Measurements from ENCODE around the gene MAPRE3.

DNA sequence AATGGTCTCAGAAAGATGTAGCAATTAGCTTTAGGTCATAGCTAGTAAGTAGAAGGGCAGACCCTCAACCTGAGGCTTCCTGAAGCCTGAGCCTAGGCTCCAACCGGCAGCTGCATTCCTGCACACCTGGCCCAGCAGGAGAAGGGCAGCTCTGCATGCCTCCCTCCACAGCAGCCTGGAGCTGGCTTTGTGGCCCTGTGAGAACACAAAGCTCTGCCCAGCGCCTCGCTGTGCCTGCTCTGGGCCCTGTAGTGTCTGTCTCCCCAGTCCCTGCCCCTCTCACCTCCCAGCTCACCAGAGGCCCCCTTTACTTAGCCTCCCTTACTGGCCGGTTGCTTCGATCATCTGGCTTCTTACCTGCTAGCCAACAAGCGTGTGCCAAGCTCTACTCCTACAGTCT, 69.0 kb downstream of the MAPRE3 start:
- no peak for TF ChIP-seq RARB (CRISPR knock-in tag; IDR thresholded peaks at IDR 0.05)
- no peak for TF ChIP-seq ISL1 (CRISPR knock-in tag; IDR thresholded peaks at IDR 0.05)
- TF ChIP-seq, protein P1, sequence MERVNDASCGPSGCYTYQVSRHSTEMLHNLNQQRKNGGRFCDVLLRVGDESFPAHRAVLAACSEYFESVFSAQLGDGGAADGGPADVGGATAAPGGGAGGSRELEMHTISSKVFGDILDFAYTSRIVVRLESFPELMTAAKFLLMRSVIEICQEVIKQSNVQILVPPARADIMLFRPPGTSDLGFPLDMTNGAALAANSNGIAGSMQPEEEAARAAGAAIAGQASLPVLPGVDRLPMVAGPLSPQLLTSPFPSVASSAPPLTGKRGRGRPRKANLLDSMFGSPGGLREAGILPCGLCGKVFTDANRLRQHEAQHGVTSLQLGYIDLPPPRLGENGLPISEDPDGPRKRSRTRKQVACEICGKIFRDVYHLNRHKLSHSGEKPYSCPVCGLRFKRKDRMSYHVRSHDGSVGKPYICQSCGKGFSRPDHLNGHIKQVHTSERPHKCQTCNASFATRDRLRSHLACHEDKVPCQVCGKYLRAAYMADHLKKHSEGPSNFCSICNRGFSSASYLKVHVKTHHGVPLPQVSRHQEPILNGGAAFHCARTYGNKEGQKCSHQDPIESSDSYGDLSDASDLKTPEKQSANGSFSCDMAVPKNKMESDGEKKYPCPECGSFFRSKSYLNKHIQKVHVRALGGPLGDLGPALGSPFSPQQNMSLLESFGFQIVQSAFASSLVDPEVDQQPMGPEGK (CRISPR knock-in tag; IDR thresholded peaks at IDR 0.05; ENCODE audit: borderline replicate concordance), result no peak
- TF ChIP-seq ARNTL (CRISPR knock-in tag; IDR thresholded peaks at IDR 0.05; ENCODE audit: borderline replicate concordance, low read depth), result no peak
- no peak for TF ChIP-seq OSR1 (CRISPR knock-in tag; IDR thresholded peaks at IDR 0.05)
- no peak for TF ChIP-seq GLIS3 (CRISPR knock-in tag; IDR thresholded peaks at IDR 0.05)
- TF ChIP-seq TCF4 (CRISPR knock-in tag; IDR thresholded peaks at IDR 0.05; ENCODE audit: borderline replicate concordance), result no peak
- TF ChIP-seq ZNF8 (CRISPR knock-in tag; IDR thresholded peaks at IDR 0.05), result no peak
- TF ChIP-seq, protein P2, sequence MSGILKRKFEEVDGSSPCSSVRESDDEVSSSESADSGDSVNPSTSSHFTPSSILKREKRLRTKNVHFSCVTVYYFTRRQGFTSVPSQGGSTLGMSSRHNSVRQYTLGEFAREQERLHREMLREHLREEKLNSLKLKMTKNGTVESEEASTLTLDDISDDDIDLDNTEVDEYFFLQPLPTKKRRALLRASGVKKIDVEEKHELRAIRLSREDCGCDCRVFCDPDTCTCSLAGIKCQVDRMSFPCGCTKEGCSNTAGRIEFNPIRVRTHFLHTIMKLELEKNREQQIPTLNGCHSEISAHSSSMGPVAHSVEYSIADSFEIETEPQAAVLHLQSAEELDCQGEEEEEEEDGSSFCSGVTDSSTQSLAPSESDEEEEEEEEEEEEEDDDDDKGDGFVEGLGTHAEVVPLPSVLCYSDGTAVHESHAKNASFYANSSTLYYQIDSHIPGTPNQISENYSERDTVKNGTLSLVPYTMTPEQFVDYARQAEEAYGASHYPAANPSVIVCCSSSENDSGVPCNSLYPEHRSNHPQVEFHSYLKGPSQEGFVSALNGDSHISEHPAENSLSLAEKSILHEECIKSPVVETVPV (CRISPR knock-in tag; IDR thresholded peaks at IDR 0.05), result no peak
- TF ChIP-seq, protein P3, sequence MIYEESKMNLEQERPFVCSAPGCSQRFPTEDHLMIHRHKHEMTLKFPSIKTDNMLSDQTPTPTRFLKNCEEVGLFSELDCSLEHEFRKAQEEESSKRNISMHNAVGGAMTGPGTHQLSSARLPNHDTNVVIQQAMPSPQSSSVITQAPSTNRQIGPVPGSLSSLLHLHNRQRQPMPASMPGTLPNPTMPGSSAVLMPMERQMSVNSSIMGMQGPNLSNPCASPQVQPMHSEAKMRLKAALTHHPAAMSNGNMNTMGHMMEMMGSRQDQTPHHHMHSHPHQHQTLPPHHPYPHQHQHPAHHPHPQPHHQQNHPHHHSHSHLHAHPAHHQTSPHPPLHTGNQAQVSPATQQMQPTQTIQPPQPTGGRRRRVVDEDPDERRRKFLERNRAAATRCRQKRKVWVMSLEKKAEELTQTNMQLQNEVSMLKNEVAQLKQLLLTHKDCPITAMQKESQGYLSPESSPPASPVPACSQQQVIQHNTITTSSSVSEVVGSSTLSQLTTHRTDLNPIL (CRISPR knock-in tag; IDR thresholded peaks at IDR 0.05; ENCODE audit: low read depth), result no peak
- TF ChIP-seq, protein P4, sequence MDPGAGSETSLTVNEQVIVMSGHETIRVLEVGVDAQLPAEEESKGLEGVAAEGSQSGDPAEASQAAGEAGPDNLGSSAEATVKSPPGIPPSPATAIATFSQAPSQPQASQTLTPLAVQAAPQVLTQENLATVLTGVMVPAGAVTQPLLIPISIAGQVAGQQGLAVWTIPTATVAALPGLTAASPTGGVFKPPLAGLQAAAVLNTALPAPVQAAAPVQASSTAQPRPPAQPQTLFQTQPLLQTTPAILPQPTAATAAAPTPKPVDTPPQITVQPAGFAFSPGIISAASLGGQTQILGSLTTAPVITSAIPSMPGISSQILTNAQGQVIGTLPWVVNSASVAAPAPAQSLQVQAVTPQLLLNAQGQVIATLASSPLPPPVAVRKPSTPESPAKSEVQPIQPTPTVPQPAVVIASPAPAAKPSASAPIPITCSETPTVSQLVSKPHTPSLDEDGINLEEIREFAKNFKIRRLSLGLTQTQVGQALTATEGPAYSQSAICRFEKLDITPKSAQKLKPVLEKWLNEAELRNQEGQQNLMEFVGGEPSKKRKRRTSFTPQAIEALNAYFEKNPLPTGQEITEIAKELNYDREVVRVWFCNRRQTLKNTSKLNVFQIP (CRISPR knock-in tag; IDR thresholded peaks at IDR 0.05; ENCODE audit: borderline replicate concordance, low read depth), result no peak
- TF ChIP-seq, protein P5, sequence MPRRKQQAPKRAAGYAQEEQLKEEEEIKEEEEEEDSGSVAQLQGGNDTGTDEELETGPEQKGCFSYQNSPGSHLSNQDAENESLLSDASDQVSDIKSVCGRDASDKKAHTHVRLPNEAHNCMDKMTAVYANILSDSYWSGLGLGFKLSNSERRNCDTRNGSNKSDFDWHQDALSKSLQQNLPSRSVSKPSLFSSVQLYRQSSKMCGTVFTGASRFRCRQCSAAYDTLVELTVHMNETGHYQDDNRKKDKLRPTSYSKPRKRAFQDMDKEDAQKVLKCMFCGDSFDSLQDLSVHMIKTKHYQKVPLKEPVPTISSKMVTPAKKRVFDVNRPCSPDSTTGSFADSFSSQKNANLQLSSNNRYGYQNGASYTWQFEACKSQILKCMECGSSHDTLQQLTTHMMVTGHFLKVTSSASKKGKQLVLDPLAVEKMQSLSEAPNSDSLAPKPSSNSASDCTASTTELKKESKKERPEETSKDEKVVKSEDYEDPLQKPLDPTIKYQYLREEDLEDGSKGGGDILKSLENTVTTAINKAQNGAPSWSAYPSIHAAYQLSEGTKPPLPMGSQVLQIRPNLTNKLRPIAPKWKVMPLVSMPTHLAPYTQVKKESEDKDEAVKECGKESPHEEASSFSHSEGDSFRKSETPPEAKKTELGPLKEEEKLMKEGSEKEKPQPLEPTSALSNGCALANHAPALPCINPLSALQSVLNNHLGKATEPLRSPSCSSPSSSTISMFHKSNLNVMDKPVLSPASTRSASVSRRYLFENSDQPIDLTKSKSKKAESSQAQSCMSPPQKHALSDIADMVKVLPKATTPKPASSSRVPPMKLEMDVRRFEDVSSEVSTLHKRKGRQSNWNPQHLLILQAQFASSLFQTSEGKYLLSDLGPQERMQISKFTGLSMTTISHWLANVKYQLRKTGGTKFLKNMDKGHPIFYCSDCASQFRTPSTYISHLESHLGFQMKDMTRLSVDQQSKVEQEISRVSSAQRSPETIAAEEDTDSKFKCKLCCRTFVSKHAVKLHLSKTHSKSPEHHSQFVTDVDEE (CRISPR knock-in tag; IDR thresholded peaks at IDR 0.05), result no peak

Data from SK-N-SH treated with all-trans-retinoic acid at 6 μM for 48 hours (cell line).